Measurements from ENCODE around the gene TTC38.
"Not testable (repeated sequence)": the region's sequence is repeated elsewhere in the genome, so short reads cannot be mapped to it uniquely, and the experiment has no call there.

TTC38 gene

GRCh38 chr22:46246178-46246577 is 21.6 kb upstream of the TTC38 start:
- no peak for DNase-seq (ENCODE audit: low spot score)

GRCh38 chr22:46247443-46247975 is 20.3 kb upstream of the TTC38 start:
- DNase-seq (ENCODE audit: low spot score) = no peak

GRCh38 chr22:46250035-46250782 is 17.6 kb upstream of the TTC38 start, which contains the start of gene CDPF1:
Gene CDPF1, minus strand, starts transcription at chr22:46250293. Its CDS starts 2,009 bp downstream, at chr22:46248284.
- DNase-seq (ENCODE audit: low spot score) = peak; percentile 90

- no peak for DNase-seq (ENCODE audit: low spot score)
These were observed 17.1 kb upstream of the TTC38 start for GRCh38 chr22:46250783-46251125.

GRCh38 chr22:46251266-46251665 is 16.5 kb upstream of the TTC38 start:
- DNase-seq (ENCODE audit: low spot score) = no peak

- DNase-seq (ENCODE audit: low spot score) = no peak
These were observed 15.9 kb upstream of the TTC38 start for GRCh38 chr22:46251816-46252380.

- DNase-seq (ENCODE audit: low spot score) = no peak
These were observed 11.3 kb upstream of the TTC38 start for GRCh38 chr22:46256358-46256958.

GRCh38 chr22:46259374-46259773 is 8.4 kb upstream of the TTC38 start:
- DNase-seq (ENCODE audit: low spot score) = no peak

GRCh38 chr22:46260038-46260437 is 7.8 kb upstream of the TTC38 start:
- no peak for DNase-seq (ENCODE audit: low spot score)

- peak; percentile 73 for DNase-seq (ENCODE audit: low spot score)
These were observed 5.2 kb upstream of the TTC38 start for GRCh38 chr22:46262449-46263215.

GRCh38 chr22:46263216-46263590 is 4.6 kb upstream of the TTC38 start, which contains the start of gene PKDREJ:
Gene PKDREJ, minus strand, starts transcription at chr22:46263343. Its CDS starts 21 bp downstream, at chr22:46263322.
- no peak for DNase-seq (ENCODE audit: low spot score)

- not testable (repeated sequence) for DNase-seq (ENCODE audit: low spot score)
These were observed 3.3 kb upstream of the TTC38 start for GRCh38 chr22:46264520-46264919.

- not testable (repeated sequence) for DNase-seq (ENCODE audit: low spot score)
These were observed 2.2 kb upstream of the TTC38 start for GRCh38 chr22:46265627-46266026.

GRCh38 chr22:46269564-46269963 is 1.8 kb downstream of the TTC38 start:
- no peak for DNase-seq (ENCODE audit: low spot score)

- DNase-seq (ENCODE audit: low spot score) = no peak
These were observed 4.4 kb downstream of the TTC38 start for GRCh38 chr22:46272196-46272595.

- DNase-seq (ENCODE audit: low spot score) = no peak
These were observed 5.1 kb downstream of the TTC38 start for GRCh38 chr22:46272762-46273431.

GRCh38 chr22:46273432-46274148 is 5.8 kb downstream of the TTC38 start:
- no peak for DNase-seq (ENCODE audit: low spot score)

- DNase-seq (ENCODE audit: low spot score) = no peak
These were observed 6.6 kb downstream of the TTC38 start for GRCh38 chr22:46274381-46274780.

- DNase-seq (ENCODE audit: low spot score) = no peak
These were observed 7.8 kb downstream of the TTC38 start for GRCh38 chr22:46275455-46276122.

GRCh38 chr22:46276563-46276962 is 8.8 kb downstream of the TTC38 start:
- no peak for DNase-seq (ENCODE audit: low spot score)

All from ecto neural progenitor cell (in vitro differentiated cells).